ENCODE measurements around the gene TOR1AIP2. TPM values are rescaled to one million over a fixed set of nuclear protein-coding genes. Genes with fewer than 3 reads are reported as not detected.

The TOR1AIP2 gene
- total RNA-seq, 1 experiment from 2014 or later, result 73.9 TPM

- H3K9me3 ChIP-seq (ENCODE audit: control insufficient read depth, low read depth, low read length), result no peaks in the 10 kb centered on the region
- no CpG with 5 or more reads among the region's 1 CpG for WGBS (ENCODE audit: extremely low coverage, insufficient read length, low lambda C conversion rate)
- Mint-ChIP-seq H3K9me3 (no peaks in the 10 kb centered on the region; a peak in 1 of 5 replicates), H3K4me1 (0 out of 4 replicates have a peak, but pooled peaks cover 0 to under 1% of the 10 kb centered on the region in 2 experiments), H3K4me3 (no peak overlapping the region), H3K27ac (no peak overlapping the region; a peak in 1 of 7 replicates), H3K36me3 (ENCODE audit: insufficient read depth in 1 of 3, low read depth in 3 of 3) (no peaks in the 10 kb centered on the region; a peak in 1 of 7 replicates), H3K27me3 (ENCODE audit: low read depth) (no peaks in the 10 kb centered on the region)
- H2BK15ac ChIP-seq (ENCODE audit: low read depth, low read length), result no peak overlapping the region
- no peak for DNase-seq
- H4K5ac ChIP-seq (ENCODE audit: insufficient read length, low read depth, low read length), result no peak overlapping the region
- no peak overlapping the region for H3K14ac ChIP-seq (ENCODE audit: insufficient read depth, low read length)
- H2BK120ac ChIP-seq (ENCODE audit: low read depth, low read length, poor library complexity, severe bottlenecking), result no peak overlapping the region
- H3K27me3 ChIP-seq (ENCODE audit: insufficient read depth, low read length), result no peaks in the 10 kb centered on the region
- no peak overlapping the region for H3K27ac ChIP-seq (ENCODE audit: insufficient read length, low read depth, low read length)
- no peak overlapping the region for H3K23ac ChIP-seq (ENCODE audit: insufficient read length, low read depth, low read length)
- no peak overlapping the region for H2AK5ac ChIP-seq (ENCODE audit: insufficient read length, low read length)
- no peak overlapping the region for H2BK12ac ChIP-seq (ENCODE audit: insufficient read length, low read depth, low read length)
- H3K79me1 ChIP-seq (ENCODE audit: insufficient read depth, low read depth, low read length, poor library complexity, severe bottlenecking), result no peaks in the 10 kb centered on the region
- no peak overlapping the region for H3K4me2 ChIP-seq (ENCODE audit: insufficient read depth, insufficient read length, low read length)
- no peaks in the 10 kb centered on the region for H3K4me1 ChIP-seq (ENCODE audit: insufficient read depth, low read length)
- no peak overlapping the region for H2AFZ ChIP-seq (ENCODE audit: low read length)
- no peak overlapping the region for H3K4ac ChIP-seq (ENCODE audit: low read depth, low read length)
- H2BK20ac ChIP-seq (ENCODE audit: low read depth, low read length, poor library complexity, severe bottlenecking), result no peak overlapping the region
- no peaks in the 10 kb centered on the region for H3K79me2 ChIP-seq (ENCODE audit: insufficient read depth, low read length)
- H3K56ac ChIP-seq (ENCODE audit: insufficient read length, low read depth, low read length), result no peak overlapping the region
- no peaks in the 10 kb centered on the region for H3K23me2 ChIP-seq (ENCODE audit: insufficient read length, low read depth, low read length, poor library complexity, severe bottlenecking)
- H4K20me1 ChIP-seq (ENCODE audit: control insufficient read depth, insufficient read depth, insufficient read length), result no peaks in the 10 kb centered on the region
- no peak overlapping the region for H3K9ac ChIP-seq (ENCODE audit: extremely low read depth, insufficient read length, low read length)
- no peak overlapping the region for H2BK5ac ChIP-seq (ENCODE audit: insufficient read length, low read length)
- H3K18ac ChIP-seq (ENCODE audit: insufficient read length, low read depth, low read length), result no peak overlapping the region
- H4K91ac ChIP-seq (ENCODE audit: insufficient read length, low read depth, low read length), result no peak overlapping the region
- H4K8ac ChIP-seq (replicated peaks; ENCODE audit: insufficient read length, low read depth, low read length), result no peak overlapping the region
- no peak overlapping the region for H3T11ph ChIP-seq (ENCODE audit: low read length)
- TF ChIP-seq CTCF (conservative IDR thresholded peaks at IDR 0.05), result no peak
Observed at GRCh38 chr1:179803918-179804317, 73.7 kb downstream of the TOR1AIP2 start.

Measured in H9 (cell line).